ENCODE results near the gene C20orf204.

GRCh38 chr20:64067005-64067632 lies 31.1 kb downstream of the C20orf204 start:
- TF ChIP-seq CTCF (IDR thresholded peaks at IDR 0.05) (no peak), POLR2A (IDR thresholded peaks at IDR 0.05) (no peak)

Measured in esophagus squamous epithelium (tissue), 4 donors.